Suprapubic skin (tissue), 4 donors: ENCODE results near the gene MAP2K7. TPM values are rescaled to one million over a fixed set of nuclear protein-coding genes. Genes with fewer than 3 reads are reported as not detected.

Source experiments
- DNase-seq, 2 donors: peaks; one replicate each; pipeline ENCODE4 v3.0.0-alpha.2; 2019; ENCODE audit warnings: low spot score in 2 of 2
- H3K27ac ChIP-seq: fragments of 200-600 bp; sonication (generic); one replicate; pipeline ENCODE4 v1.5.1; 2019
- H3K27me3 ChIP-seq: fragments of 200-600 bp; sonication (generic); one replicate; pipeline ENCODE4 v1.5.1; 2019
- H3K36me3 ChIP-seq: fragments of 200-600 bp; sonication (generic); one replicate; pipeline ENCODE4 v1.5.1; 2019
- H3K4me1 ChIP-seq: fragments of 200-600 bp; sonication (generic); one replicate; pipeline ENCODE4 v1.5.1; 2019
- H3K4me3 ChIP-seq: fragments of 200-600 bp; sonication (generic); one replicate; pipeline ENCODE4 v1.5.1; 2019; ENCODE audit warnings: mild to moderate bottlenecking
- H3K9me3 ChIP-seq: fragments of 200-600 bp; sonication (generic); one replicate; pipeline ENCODE4 v1.5.1; 2019
- CTCF ChIP-seq, 2 donors: fragments of 200-600 bp in 1 of 2; fragments of 450-650 bp in 1 of 2; sonication (generic) in 1 of 2; IDR thresholded peaks; one replicate each; pipeline ENCODE4 v1.5.1; 2016 to 2019; ENCODE audit warnings: antibody characterized with exemption in 2 of 2, mild to moderate bottlenecking in 1 of 2, moderate library complexity in 1 of 2
- EP300 ChIP-seq: sonication (generic); formaldehyde crosslinking; IDR thresholded peaks from one replicate; pipeline ENCODE4 v1.6.1; 2017; ENCODE audit warnings: antibody characterized with exemption
- POLR2A ChIP-seq, 2 donors: fragments of 450-650 bp; IDR thresholded peaks; one replicate each; pipeline ENCODE4 v1.6.1; 2017; ENCODE audit warnings: antibody characterized with exemption in 2 of 2, mild to moderate bottlenecking in 2 of 2, moderate library complexity in 2 of 2
- POLR2AphosphoS5 ChIP-seq, 3 donors: sonication (generic); formaldehyde crosslinking; IDR thresholded peaks; one replicate each; pipeline ENCODE4 v1.6.1; 2017; ENCODE audit warnings: antibody characterized with exemption in 3 of 3
- WGBS: methylation state at CpG from one replicate; pipeline ENCODE4 v1.1.5; 2018; 5-methylcytosine and 5-hydroxymethylcytosine counted together
- total RNA-seq, 4 donors: library from RNA; depleted of rRNA; stranded (reverse); fragments of >200 nt; gene quantifications; one replicate each; pipeline ENCODE4 v1.1.0, GENCODE V29; 2016

The MAP2K7 gene
- total RNA-seq, 4 donors from 2014 or later = 25.1 to 52.4 (median 29.3) TPM

GRCh38 chr19:7874897-7875273 is 28.8 kb upstream of the MAP2K7 start:
- Histone ChIP-seq H3K4me3 (no peak overlapping the region), H3K9me3 (no peaks in the 10 kb centered on the region), H3K4me1 (peaks cover 41% of the 10 kb centered on the region), H3K27me3 (peaks cover 33% of the 10 kb centered on the region), H3K36me3 (no peaks in the 10 kb centered on the region), H3K27ac (no peak overlapping the region)
- WGBS = 58% methylated on average over 12 of the region's 12 CpGs
- no peak for TF ChIP-seq POLR2AphosphoS5 (IDR thresholded peaks at IDR 0.05)
- no peak for TF ChIP-seq CTCF (IDR thresholded peaks at IDR 0.05)
- no peak for TF ChIP-seq EP300
- no peak for TF ChIP-seq POLR2A (IDR thresholded peaks at IDR 0.05)
- no peak for DNase-seq

GRCh38 chr19:7877249-7877836 is 26.3 kb upstream of the MAP2K7 start:
- no peak for DNase-seq
- 68% methylated on average over 6 of the region's 6 CpGs for WGBS

GRCh38 chr19:7879111-7879807 is 24.4 kb upstream of the MAP2K7 start:
- no peaks in the 10 kb centered on the region for H3K36me3 ChIP-seq
- no peak overlapping the region for H3K27ac ChIP-seq
- WGBS = 26% methylated on average over 5 of the region's 18 CpGs
- H3K4me1 ChIP-seq = peaks cover 7% of the 10 kb centered on the region
- H3K27me3 ChIP-seq = peaks cover 9% of the 10 kb centered on the region
- no peak for DNase-seq
- TF ChIP-seq CTCF (IDR thresholded peaks at IDR 0.05) (no peak), EP300 (no peak), POLR2A (IDR thresholded peaks at IDR 0.05) (no peak), POLR2AphosphoS5 (IDR thresholded peaks at IDR 0.05) (no peak)
- H3K9me3 ChIP-seq = no peaks in the 10 kb centered on the region
- no peak overlapping the region for H3K4me3 ChIP-seq

More at GRCh38 chr19:7877249-7877836, 26.3 kb upstream of the MAP2K7 start:
- Histone ChIP-seq H3K36me3 (no peaks in the 10 kb centered on the region), H3K4me1 (peaks cover 19% of the 10 kb centered on the region), H3K27ac (no peak overlapping the region), H3K4me3 (no peak overlapping the region), H3K9me3 (no peaks in the 10 kb centered on the region), H3K27me3 (peaks cover 29% of the 10 kb centered on the region)
- no peak for TF ChIP-seq CTCF (IDR thresholded peaks at IDR 0.05)
- no peak for TF ChIP-seq POLR2A (IDR thresholded peaks at IDR 0.05)
- TF ChIP-seq EP300 = no peak

DNA sequence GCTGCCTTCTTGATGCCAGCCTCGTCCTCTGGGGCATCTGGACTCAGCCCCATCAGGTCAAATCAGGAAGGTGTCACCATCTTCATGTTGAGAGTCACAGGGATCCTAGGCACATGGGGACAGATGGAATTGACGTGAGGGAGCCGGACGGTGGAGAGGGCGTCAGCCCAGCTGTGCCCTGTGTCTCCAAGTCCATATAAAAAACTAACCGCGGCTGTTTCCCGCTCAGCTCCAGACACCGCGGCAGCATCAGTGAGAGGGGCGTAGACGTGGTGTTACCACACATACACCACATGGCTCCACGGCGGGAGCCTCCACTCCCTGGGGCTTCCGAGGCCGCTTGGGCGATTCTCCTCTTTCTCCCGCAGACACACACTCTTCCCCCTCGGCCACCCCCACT is 23.8 kb upstream of the MAP2K7 start:
- H3K27me3 ChIP-seq = peaks cover 4% of the 10 kb centered on the region
- 72% methylated on average over 19 of the region's 19 CpGs for WGBS
- H3K27ac ChIP-seq = no peak overlapping the region
- no peaks in the 10 kb centered on the region for H3K36me3 ChIP-seq
- peaks cover 1% of the 10 kb centered on the region for H3K4me1 ChIP-seq
- TF ChIP-seq POLR2A (IDR thresholded peaks at IDR 0.05) = no peak
- TF ChIP-seq CTCF (IDR thresholded peaks at IDR 0.05) = no peak
- no peak for TF ChIP-seq EP300
- no peak for TF ChIP-seq POLR2AphosphoS5 (IDR thresholded peaks at IDR 0.05)
- no peaks in the 10 kb centered on the region for H3K9me3 ChIP-seq
- no peak overlapping the region for H3K4me3 ChIP-seq
- no peak for DNase-seq

DNA sequence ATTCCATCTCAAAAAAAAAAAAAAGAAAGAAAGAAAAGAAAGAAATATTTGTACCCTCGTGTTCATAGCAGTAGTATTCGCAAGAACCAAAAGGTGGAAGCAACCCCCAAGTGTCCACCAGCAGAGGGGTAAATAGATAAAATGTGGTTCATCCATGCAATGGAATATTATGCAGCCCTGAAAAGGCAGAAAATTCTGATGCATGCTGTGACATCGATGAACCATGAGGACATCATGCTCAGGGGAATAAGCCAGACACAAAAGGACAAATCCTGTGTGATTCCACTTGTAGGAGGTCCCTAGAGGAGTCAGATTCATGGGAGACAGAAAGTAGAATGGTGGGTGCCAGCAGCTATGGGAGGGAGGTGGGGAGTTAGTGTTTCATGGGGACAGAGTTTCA is 21.8 kb upstream of the MAP2K7 start:
- H3K27me3 ChIP-seq = no peaks in the 10 kb centered on the region
- H3K4me3 ChIP-seq = no peak overlapping the region
- DNase-seq = no peak
- H3K4me1 ChIP-seq = no peaks in the 10 kb centered on the region
- TF ChIP-seq EP300 = no peak
- TF ChIP-seq CTCF (IDR thresholded peaks at IDR 0.05) = no peak
- no peak for TF ChIP-seq POLR2AphosphoS5 (IDR thresholded peaks at IDR 0.05)
- TF ChIP-seq POLR2A (IDR thresholded peaks at IDR 0.05) = no peak
- H3K27ac ChIP-seq = no peak overlapping the region
- no peaks in the 10 kb centered on the region for H3K36me3 ChIP-seq
- WGBS = 92% methylated on average over 3 of the region's 3 CpGs
- no peaks in the 10 kb centered on the region for H3K9me3 ChIP-seq
